ENCODE results near the gene DSG3. TPM values are rescaled to one million over a fixed set of nuclear protein-coding genes. Genes with fewer than 3 reads are reported as not detected.

The DSG3 gene
- total and polyA plus RNA-seq, 2 of the 8 experiments (the other 6 are each of a cell fraction or from before 2014, with no cell fraction given), result 0.03 to 0.07 TPM

GRCh38 chr18:31432316-31432715 lies 15.2 kb upstream of the DSG3 start:
- H4K5ac ChIP-seq (ENCODE audit: insufficient read length, low read depth, low read length), result no peak overlapping the region
- H2BK120ac ChIP-seq (replicated peaks; ENCODE audit: low read depth, low read length), result no peak overlapping the region
- H4K91ac ChIP-seq (replicated peaks; ENCODE audit: insufficient read length, low read length), result no peak overlapping the region
- H3K9ac ChIP-seq (replicated peaks in 1 of 4; ENCODE audit: extremely low read depth in 1 of 4, low read depth in 3 of 4, low read length in 3 of 4), result no peak overlapping the region
- 86% methylated on average over 1 of the region's 1 CpG; no CpG with 5 or more reads in 1 of the 2 experiments for WGBS, 2 experiments (ENCODE audit: extremely low coverage in 1 of 2, insufficient coverage in 1 of 2, insufficient read length in 1 of 2, insufficient replicate concordance in 2 of 2, low coverage in 1 of 2, low lambda C conversion rate in 2 of 2, missing lambda C conversion rate in 1 of 2)
- no peak overlapping the region for H3K18ac ChIP-seq (ENCODE audit: extremely low read depth, low read length)
- H3K4me1 ChIP-seq (replicated peaks in 1 of 4; ENCODE audit: control insufficient read depth in 3 of 4, insufficient read depth in 4 of 4, low read length in 3 of 4), result no peaks in the 10 kb centered on the region
- no peaks in the 10 kb centered on the region for H3K79me1 ChIP-seq (ENCODE audit: low read depth, low read length)
- CTCF ChIA-PET (ENCODE audit: partially characterized antibody), result interaction anchor here (1.2 kb wide), 1 partner anchor 7 kb away, joined by 4 read pairs; no protein-coding TSS in a partner anchor
- no peak for FAIRE-seq
- no peak overlapping the region for H4K8ac ChIP-seq (ENCODE audit: extremely low read depth, insufficient read depth, low read length)
- no peaks in the 10 kb centered on the region for H3K27me3 ChIP-seq (replicated peaks in 1 of 4; ENCODE audit: control insufficient read depth in 3 of 4, extremely low read depth in 1 of 4, insufficient read depth in 3 of 4, low read length in 3 of 4)
- no peak overlapping the region for H2AK5ac ChIP-seq (ENCODE audit: low read depth, low read length)
- H3K23me2 ChIP-seq (ENCODE audit: low read depth, low read length), result no peaks in the 10 kb centered on the region
- H3K14ac ChIP-seq (ENCODE audit: insufficient read length), result no peak overlapping the region
- H2BK15ac ChIP-seq (ENCODE audit: low read length), result no peak overlapping the region
- H2BK5ac ChIP-seq (ENCODE audit: low read depth, low read length), result no peak overlapping the region
- H3K4me2 ChIP-seq (ENCODE audit: insufficient read depth in 1 of 2, low read depth in 2 of 2, low read length in 2 of 2), result no peak overlapping the region
- DNase-seq (ENCODE audit: low read depth in 1 of 2, low spot score in 2 of 2), result no peak
- no peak overlapping the region for H2BK20ac ChIP-seq (ENCODE audit: low read length)
- no peak overlapping the region for H3K56ac ChIP-seq (replicated peaks; ENCODE audit: insufficient read length, low read depth, low read length)
- H3K23ac ChIP-seq (ENCODE audit: insufficient read length), result no peak overlapping the region
- no peaks in the 10 kb centered on the region for H3K36me3 ChIP-seq (ENCODE audit: control insufficient read depth in 2 of 4, insufficient read depth in 4 of 4, low read length in 3 of 4)
- no peak overlapping the region for H3K4me3 ChIP-seq (ENCODE audit: extremely low read depth in 1 of 4, insufficient read depth in 2 of 4, low read depth in 3 of 4, low read length in 4 of 4)
- no peaks in the 10 kb centered on the region for H4K20me1 ChIP-seq (replicated peaks in 1 of 2; ENCODE audit: control insufficient read depth in 1 of 2, insufficient read depth in 2 of 2, low read length in 2 of 2)
- TF ChIP-seq JUN (IDR thresholded peaks at IDR 0.05; ENCODE audit: low read depth, low read length) (no peak), TCF12 (IDR thresholded peaks at IDR 0.05; ENCODE audit: low read depth, low read length) (no peak), JUND (IDR thresholded peaks at IDR 0.05; ENCODE audit: low read length) (no peak), RBBP5 (IDR thresholded peaks at IDR 0.05; ENCODE audit: borderline replicate concordance, low read depth, low read length) (no peak), USF2 (IDR thresholded peaks at IDR 0.05; ENCODE audit: low read length) (no peak), MAFK (IDR thresholded peaks at IDR 0.05; ENCODE audit: low read depth, low read length) (no peak), SAP30 (IDR thresholded peaks at IDR 0.05; ENCODE audit: insufficient read depth, insufficient replicate concordance, low read length) (no peak), POLR2A (IDR thresholded peaks at IDR 0.05; ENCODE audit: control extremely low read depth in 1 of 2, low read depth in 2 of 2, low read length in 2 of 2) (no peak)
- TF ChIP-seq, protein P1, sequence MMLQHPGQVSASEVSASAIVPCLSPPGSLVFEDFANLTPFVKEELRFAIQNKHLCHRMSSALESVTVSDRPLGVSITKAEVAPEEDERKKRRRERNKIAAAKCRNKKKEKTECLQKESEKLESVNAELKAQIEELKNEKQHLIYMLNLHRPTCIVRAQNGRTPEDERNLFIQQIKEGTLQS (IDR thresholded peaks at IDR 0.05; ENCODE audit: insufficient read depth, low read depth, low read length), result no peak
- no peak overlapping the region for H2BK12ac ChIP-seq (ENCODE audit: low read depth, low read length)
- no peaks in the 10 kb centered on the region for H3K79me2 ChIP-seq (ENCODE audit: control insufficient read depth in 1 of 2, insufficient read depth in 2 of 2, low read length in 2 of 2)
- H3K27ac ChIP-seq (ENCODE audit: low read depth, low read length), result no peak overlapping the region
- no peaks in the 10 kb centered on the region for H3K9me3 ChIP-seq (ENCODE audit: insufficient read depth in 2 of 2, low read depth in 1 of 2, low read length in 1 of 2)
- H2AFZ ChIP-seq (ENCODE audit: low read length), result no peak overlapping the region
- no peak overlapping the region for H3K4ac ChIP-seq (replicated peaks; ENCODE audit: insufficient read length, low read depth, low read length)
- POLR2A ChIA-PET (ENCODE audit: partially characterized antibody), result no interaction called here

Measured in H1 (cell line).